A549 treated with Hydrocortisone at 1 μM for 4 hours (cell line): ENCODE results near the gene CFL1. TPM values are rescaled to one million over a fixed set of nuclear protein-coding genes. Genes with fewer than 3 reads are reported as not detected.

Experiments used
- total RNA-seq: library from RNA; stranded (reverse); fragments of 200-300 nt; extraction: Qiagen RNA extraction; gene quantifications from 5 replicates; pipeline ENCODE4 v1.2.3, GENCODE V29; 2022

Gene CFL1
- 1,998 to 2,345 TPM (median 2,265 TPM) in 5 replicates for total RNA-seq

GRCh38 chr11:65857853-65858680, at the start of gene CFL1:
CFL1 (minus strand) TSS chr11:65858180; CDS start chr11:65858099, 81 bp downstream.

GRCh38 chr11:65900125-65900898, 42.3 kb upstream of the CFL1 start, which contains the start of gene FOSL1:
FOSL1 (minus strand) TSS chr11:65900388; CDS start chr11:65900339, 49 bp downstream.

GRCh38 chr11:65890324-65891218, 32.6 kb upstream of the CFL1 start, which contains the start of gene CCDC85B:
CCDC85B (plus strand) TSS chr11:65890673; CDS start chr11:65890784, 111 bp downstream.

GRCh38 chr11:65888163-65888814, 30.3 kb upstream of the CFL1 start, which contains the start of gene FIBP:
FIBP (minus strand) TSS chr11:65888471; CDS start chr11:65888418, 53 bp downstream.

GRCh38 chr11:65879617-65880016, 21.6 kb upstream of the CFL1 start, which contains the start of gene CTSW:
CTSW (plus strand) TSS chr11:65879837; CDS start chr11:65879855, 18 bp downstream.

GRCh38 chr11:65872586-65873317, 14.8 kb upstream of the CFL1 start, which contains the start of gene EFEMP2:
EFEMP2 (minus strand) TSS chr11:65872800; CDS start chr11:65872354, 446 bp downstream.

GRCh38 chr11:65860278-65861164, 2.5 kb upstream of the CFL1 start, which contains the start of gene MUS81:
MUS81 (plus strand) TSS chr11:65860433; CDS start chr11:65860754, 321 bp downstream.

GRCh38 chr11:65833297-65834030, 24.5 kb downstream of the CFL1 start, which contains the start of gene SNX32:
SNX32 (plus strand) TSS chr11:65833963; CDS start chr11:65834066, 103 bp downstream.

Other genes starting within 250 kb of the CFL1 start
- 40.5 to 47.5 TPM (median 45.0 TPM) in 5 replicates for gene MAP3K11, start 244.0 kb downstream of the CFL1 start, total RNA-seq
- 31.4 to 36.0 TPM (median 32.1 TPM) in 5 replicates for gene PCNX3, start 242.4 kb downstream of the CFL1 start, total RNA-seq
- 12.9 to 19.7 TPM (median 16.4 TPM) in 5 replicates for gene SIPA1, start 220.1 kb downstream of the CFL1 start, total RNA-seq
- 66.4 to 76.8 TPM (median 74.4 TPM) in 5 replicates for gene RELA, start 195.3 kb downstream of the CFL1 start, total RNA-seq
- 41.2 to 52.5 TPM (median 50.4 TPM) in 5 replicates for gene KAT5, start 145.9 kb downstream of the CFL1 start, total RNA-seq
- gene RNASEH2C, start 137.4 kb downstream of the CFL1 start, total RNA-seq, result 23.6 to 51.8 TPM (median 47.4 TPM) in 5 replicates
- gene AP5B1, start 77.2 kb downstream of the CFL1 start, total RNA-seq, result 8.5 to 11.9 TPM (median 10.8 TPM) in 5 replicates
- gene OVOL1, start 71.1 kb downstream of the CFL1 start, total RNA-seq, result 0.03 to 0.13 TPM (median 0.08 TPM) in 3 of 5 replicates, not detected in the others
- gene SNX32, start 24.2 kb downstream of the CFL1 start, total RNA-seq, result 0.06 to 0.11 TPM (median 0.08 TPM) in 3 of 5 replicates, not detected in the others
- gene MUS81, start 2.3 kb upstream of the CFL1 start, total RNA-seq, result 24.8 to 34.3 TPM (median 33.8 TPM) in 5 replicates
- 0.78 to 1.3 TPM (median 0.94 TPM) in 5 replicates for gene EFEMP2, start 14.6 kb upstream of the CFL1 start, total RNA-seq
- 0.06 to 0.13 TPM (median 0.09 TPM) in 3 of 5 replicates, not detected in the others for gene CTSW, start 21.7 kb upstream of the CFL1 start, total RNA-seq
- gene FIBP, start 30.3 kb upstream of the CFL1 start, total RNA-seq, result 70.0 to 85.8 TPM (median 82.0 TPM) in 5 replicates
- gene CCDC85B, start 32.5 kb upstream of the CFL1 start, total RNA-seq, result 18.2 to 42.2 TPM (median 39.0 TPM) in 5 replicates
- 97.6 to 169 TPM (median 123 TPM) in 5 replicates for gene FOSL1, start 42.2 kb upstream of the CFL1 start, total RNA-seq
- gene C11orf68, start 60.9 kb upstream of the CFL1 start, total RNA-seq, result 36.2 to 49.2 TPM (median 42.8 TPM) in 5 replicates
- 154 to 246 TPM (median 196 TPM) in 5 replicates for gene DRAP1, start 61.2 kb upstream of the CFL1 start, total RNA-seq
- gene TSGA10IP, start 87.3 kb upstream of the CFL1 start, total RNA-seq, result not detected in 5 replicates
- 43.5 to 63.3 TPM (median 54.0 TPM) in 5 replicates for gene SART1, start 103.6 kb upstream of the CFL1 start, total RNA-seq
- 36.3 to 54.2 TPM (median 37.8 TPM) in 5 replicates for gene EIF1AD, start 144.0 kb upstream of the CFL1 start, total RNA-seq
- gene BANF1, start 144.3 kb upstream of the CFL1 start, total RNA-seq, result 350 to 491 TPM (median 479 TPM) in 5 replicates
- gene CST6, start 153.8 kb upstream of the CFL1 start, total RNA-seq, result not detected in 5 replicates
- gene CATSPER1, start 168.3 kb upstream of the CFL1 start, total RNA-seq, result 0.98 to 1.4 TPM (median 1.3 TPM) in 5 replicates
- gene GAL3ST3, start 191.0 kb upstream of the CFL1 start, total RNA-seq, result not detected in 5 replicates
- gene SF3B2, start 194.2 kb upstream of the CFL1 start, total RNA-seq, result 162 to 202 TPM (median 169 TPM) in 5 replicates
- 57.6 to 92.8 TPM (median 81.4 TPM) in 5 replicates for gene PACS1, start 212.1 kb upstream of the CFL1 start, total RNA-seq